Ovary (tissue), 9 donors: ENCODE measurements around the gene PAPLN. TPM values are rescaled to one million over a fixed set of nuclear protein-coding genes. Genes with fewer than 3 reads are reported as not detected.

Experiments used
- DNase-seq, 5 donors: peaks; one replicate each; pipeline ENCODE4 v3.0.0-alpha.2; 2019 to 2020
- H3K27ac ChIP-seq, 2 donors: fragments of 200-600 bp; one replicate each; pipeline versions ENCODE4 v1.5.1 to v1.8.0; 2019 to 2022
- H3K27me3 ChIP-seq: fragments of 200-600 bp; one replicate; pipeline ENCODE4 v1.8.0; 2022
- H3K36me3 ChIP-seq: fragments of 200-600 bp; sonication (generic); one replicate; pipeline ENCODE4 v1.5.1; 2019
- H3K4me1 ChIP-seq: one replicate; pipeline ENCODE4 v1.8.1; 2013; ENCODE audit warnings: mild to moderate bottlenecking, moderate library complexity; ENCODE audit not compliant: insufficient read depth
- H3K4me3 ChIP-seq: fragments of 200-600 bp; sonication (generic); one replicate; pipeline ENCODE4 v1.5.1; 2017
- H3K9me3 ChIP-seq, 2 donors: fragments of 200-600 bp in 1 of 2; sonication (generic) in 1 of 2; one replicate each; pipeline versions ENCODE4 v1.5.1 to v1.8.1; 2013 to 2019; ENCODE audit warnings: mild to moderate bottlenecking in 1 of 2, moderate library complexity in 1 of 2
- CTCF ChIP-seq, 3 donors: fragments of 450-650 bp in 2 of 3; fragments of 200-600 bp in 1 of 3; IDR thresholded peaks; one replicate each; pipeline versions ENCODE4 v1.5.1 to v1.8.0; 2016 to 2022; ENCODE audit warnings: antibody characterized with exemption in 3 of 3, mild to moderate bottlenecking in 1 of 3
- EP300 ChIP-seq: sonication (generic); formaldehyde crosslinking; IDR thresholded peaks from one replicate; pipeline ENCODE4 v1.6.1; 2017; ENCODE audit warnings: antibody characterized with exemption
- POLR2A ChIP-seq: fragments of 450-650 bp; IDR thresholded peaks from one replicate; pipeline ENCODE4 v1.6.1; 2017; ENCODE audit warnings: antibody characterized with exemption, mild to moderate bottlenecking, moderate library complexity
- WGBS, 3 donors: extraction: QIAGEN DNeasy Blood & Tissue Kit in 1 of 3; methylation state at CpG; one replicate each; pipeline versions ENCODE4 v1.1.5 to v1.1.7; 2013 to 2017; 5-methylcytosine and 5-hydroxymethylcytosine counted together
- intact Hi-C, 4 donors: fragments of 100-400 bp; cut with DNase I; formaldehyde crosslinking; loops; one replicate each; pipeline versions ENCODE4 v1.11.0 to v1.15.1; 2022 to 2023
- polyA plus RNA-seq, 2 donors: library from polyadenylated mRNA; stranded (reverse); fragments of 200-250 nt in 1 of 2; fragments of 350-450 nt in 1 of 2; fragmentation: Illumina TruSeq in 1 of 2; extraction: RNeasy Lipid Tissue Mini Kit (QIAGEN cat#74804) in 1 of 2; gene quantifications; one replicate each; pipeline ENCODE4 v1.2.3, GENCODE V29; 2013 to 2014
- total RNA-seq, 7 donors: library from RNA; depleted of rRNA in 2 of 7; stranded (reverse); fragments of >200 nt in 2 of 7; fragmentation: NEBNext Ultra II Directional in 3 of 7; extraction: Animal tissue kit (Norgen Biotek cat#: 25700) in 3 of 7; gene quantifications; one replicate each; pipeline versions ENCODE4 v1.1.0 to v1.2.4, GENCODE V29; 2016 to 2023
- donor health status: DM: no; HTN: no; CAD: no; lungs with moderate emphysema.
- donor health status: DM: no; HTN: no; CAD: no.
- donor health status: Bipolar disorder and iron deficiency.
- donor health status: DM: yes; HTN: yes; CAD: no.
- donor health status: DM: no; HTN: no; CAD: no.
- donor health status: DM: yes; HTN: yes; CAD: no.

PAPLN gene
- total and polyA plus RNA-seq, 9 donors, result 4.6 to 35.4 (median 18.3) TPM

GRCh38 chr14:73216030-73216429 lies 21.3 kb upstream of the PAPLN start:
- no peaks in the 10 kb centered on the region for H3K27me3 ChIP-seq
- TF ChIP-seq CTCF (IDR thresholded peaks at IDR 0.05) (no peak), EP300 (no peak), POLR2A (no peak)
- intact Hi-C loops, result no loop called here
- H3K4me3 ChIP-seq, result no peak overlapping the region
- DNase-seq, result no peak
- H3K9me3 ChIP-seq, result no peaks in the 10 kb centered on the region
- WGBS, 3 donors, result 86 to 96% (median 89%) methylated on average over 2 of the region's 2 CpGs
- no peaks in the 10 kb centered on the region for H3K36me3 ChIP-seq
- no peaks in the 10 kb centered on the region for H3K4me1 ChIP-seq
- no peak overlapping the region for H3K27ac ChIP-seq

- TF ChIP-seq POLR2A (no peak), CTCF (IDR thresholded peaks at IDR 0.05) (no peak), EP300 (no peak)
- Histone ChIP-seq H3K27ac (no peak overlapping the region), H3K9me3 (no peaks in the 10 kb centered on the region), H3K4me1 (no peaks in the 10 kb centered on the region), H3K27me3 (no peaks in the 10 kb centered on the region), H3K36me3 (no peaks in the 10 kb centered on the region), H3K4me3 (no peak overlapping the region)
- intact Hi-C loops, result no loop called here
- WGBS, 3 donors, result 91 to 100% (median 100%) methylated on average over 1 of the region's 1 CpG
- DNase-seq, result no peak
Observed at GRCh38 chr14:73217411-73217810, 19.9 kb upstream of the PAPLN start.

GRCh38 chr14:73220061-73220460 lies 17.2 kb upstream of the PAPLN start:
- WGBS, 3 donors, result 83 to 93% (median 89%) methylated on average over 4 of the region's 4 CpGs
- no peaks in the 10 kb centered on the region for H3K36me3 ChIP-seq
- intact Hi-C loops, result no loop called here
- no peak for TF ChIP-seq CTCF (IDR thresholded peaks at IDR 0.05)
- TF ChIP-seq EP300, result no peak
- no peak for TF ChIP-seq POLR2A
- no peak overlapping the region for H3K4me3 ChIP-seq
- H3K4me1 ChIP-seq, result no peaks in the 10 kb centered on the region
- H3K27me3 ChIP-seq, result no peaks in the 10 kb centered on the region
- H3K9me3 ChIP-seq, result no peaks in the 10 kb centered on the region
- no peak overlapping the region for H3K27ac ChIP-seq
- no peak for DNase-seq

- TF ChIP-seq POLR2A (no peak), CTCF (IDR thresholded peaks at IDR 0.05) (no peak), EP300 (no peak)
- H3K27me3 ChIP-seq, result no peaks in the 10 kb centered on the region
- no peak for DNase-seq
- no peak overlapping the region for H3K27ac ChIP-seq
- WGBS, 3 donors, result 91 to 94% (median 93%) methylated on average over 5 of the region's 5 CpGs
- H3K4me1 ChIP-seq, result no peaks in the 10 kb centered on the region
- no peaks in the 10 kb centered on the region for H3K36me3 ChIP-seq
- intact Hi-C loops, result no loop called here
- no peaks in the 10 kb centered on the region for H3K9me3 ChIP-seq
- H3K4me3 ChIP-seq, result no peak overlapping the region
Observed at GRCh38 chr14:73220634-73221033, 16.7 kb upstream of the PAPLN start.

GRCh38 chr14:73221945-73222344 lies 15.4 kb upstream of the PAPLN start:
- WGBS, 3 donors, result 76 to 83% (median 78%) methylated on average over 2 of the region's 2 CpGs
- no peak for TF ChIP-seq CTCF (IDR thresholded peaks at IDR 0.05)
- no peak for TF ChIP-seq EP300
- TF ChIP-seq POLR2A, result no peak

More at GRCh38 chr14:73221945-73222344, 15.4 kb upstream of the PAPLN start:
- DNase-seq, result no peak
- H3K4me1 ChIP-seq, result no peaks in the 10 kb centered on the region
- H3K4me3 ChIP-seq, result no peak overlapping the region
- H3K27me3 ChIP-seq, result no peaks in the 10 kb centered on the region
- no peaks in the 10 kb centered on the region for H3K9me3 ChIP-seq
- intact Hi-C loops, result no loop called here
- no peak overlapping the region for H3K27ac ChIP-seq
- no peaks in the 10 kb centered on the region for H3K36me3 ChIP-seq
